Endothelial cell of umbilical vein (primary cell): Measurements from ENCODE around the gene CPPED1. TPM values are rescaled to one million over a fixed set of nuclear protein-coding genes. Genes with fewer than 3 reads are reported as not detected.

Experiments used
- BruUV-seq: library from RNA; stranded (reverse); fragments of 400-500 nt; replicated peaks from 2 replicates; lab custom pipeline; 2021; lab: Mats Ljungman, UMichigan
- CTCF ChIA-PET: fragments of 300-600, 350-600 bp; sonication (Branson Sonifier 250); formaldehyde crosslinking; loops from one replicate; lab custom pipeline; 2021; ENCODE audit warnings: antibody characterized with exemption, inconsistent platforms; lab: Charles Lee
- POLR2A ChIA-PET: fragments of 300-600, 350-600 bp; sonication (Branson Sonifier 250); formaldehyde crosslinking; loops from one replicate; lab custom pipeline; 2021; ENCODE audit warnings: antibody characterized with exemption, inconsistent platforms; lab: Charles Lee
- DNase-seq: peaks from one replicate; pipeline ENCODE4 v3.0.0-alpha.2; 2011; ENCODE audit warnings: low read depth, low spot score
- FAIRE-seq: peaks from 2 replicates; lab custom pipeline; 2011; peaks lifted over from hg19 to GRCh38; lab: Jason Lieb, UNC
- H2AFZ ChIP-seq: 2 replicates; pipeline ENCODE4 v1.6.0; 2012; ENCODE audit warnings: low read depth, low read length, control low read depth, inconsistent platforms
- H3K27ac ChIP-seq: 2 replicates; pipeline ENCODE4 v1.5.1; 2011; ENCODE audit warnings: low read depth, mild to moderate bottlenecking, control low read depth, low read length, moderate library complexity; ENCODE audit not compliant: insufficient read depth
- H3K27me3 ChIP-seq, 2 experiments: 2 replicates each; pipeline versions ENCODE4 v1.6.0 to v1.6.1; 2011; ENCODE audit warnings: low read length in 2 of 2, mixed read lengths in 1 of 2; ENCODE audit not compliant: control insufficient read depth in 2 of 2, insufficient read depth in 2 of 2
- H3K36me3 ChIP-seq, 2 experiments: 2 replicates in 1 of 2; 3 replicates in 1 of 2; pipeline ENCODE4 v1.5.1; 2011; ENCODE audit warnings: low read length in 2 of 2, mild to moderate bottlenecking in 1 of 2, moderate library complexity in 1 of 2; ENCODE audit not compliant: control insufficient read depth in 2 of 2, insufficient read depth in 2 of 2; ENCODE audit errors: extremely low read depth in 1 of 2
- H3K4me1 ChIP-seq: 3 replicates; pipeline ENCODE4 v1.5.1; 2011; ENCODE audit warnings: mild to moderate bottlenecking, low read length; ENCODE audit not compliant: control insufficient read depth, insufficient read depth; ENCODE audit errors: extremely low read depth
- H3K4me2 ChIP-seq: 2 replicates; pipeline ENCODE4 v1.6.1; 2011; ENCODE audit warnings: low read length, control low read depth, mixed read lengths; ENCODE audit not compliant: insufficient read depth
- H3K4me3 ChIP-seq, 3 experiments: fragments of 200-600 bp in 1 of 3; sonication (generic), shearing (Covaris generic) in 1 of 3; replicated peaks in 1 of 3; 2 replicates each; pipeline ENCODE4 v1.5.1; 2011 to 2016; ENCODE audit warnings: control low read depth in 3 of 3, low read length in 3 of 3, mild to moderate bottlenecking in 2 of 3, inconsistent platforms in 1 of 3, low read depth in 1 of 3, moderate library complexity in 1 of 3; ENCODE audit not compliant: insufficient read depth in 1 of 3
- H3K79me2 ChIP-seq: 2 replicates; pipeline ENCODE4 v1.6.0; 2012; ENCODE audit warnings: low read length, inconsistent platforms; ENCODE audit not compliant: control insufficient read depth, insufficient read depth
- H3K9ac ChIP-seq: replicated peaks from 2 replicates; pipeline ENCODE3; 2011; ENCODE audit warnings: low read length, control low read depth; ENCODE audit not compliant: insufficient read depth; ENCODE audit errors: extremely low read depth
- H3K9me1 ChIP-seq: replicated peaks from 3 replicates; pipeline ENCODE4 v1.6.0; 2011; ENCODE audit warnings: mild to moderate bottlenecking, low read length; ENCODE audit not compliant: control insufficient read depth, insufficient read depth; ENCODE audit errors: extremely low read depth
- H3K9me3 ChIP-seq: replicated peaks from 2 replicates; pipeline ENCODE4 v1.5.1; 2012; ENCODE audit warnings: low read length, inconsistent platforms; ENCODE audit not compliant: control insufficient read depth, insufficient read depth
- H4K20me1 ChIP-seq: replicated peaks from 2 replicates; pipeline ENCODE3; 2011; ENCODE audit warnings: mild to moderate bottlenecking, low read length; ENCODE audit not compliant: control insufficient read depth, insufficient read depth; ENCODE audit errors: extremely low read depth
- CTCF ChIP-seq, 2 donors: IDR thresholded peaks; 1 replicate in 1 of 2; 2 replicates in 1 of 2; pipeline ENCODE4 v1.5.1; 2011; ENCODE audit warnings: low read length in 2 of 2, mild to moderate bottlenecking in 2 of 2, moderate library complexity in 2 of 2, control low read depth in 1 of 2, inconsistent platforms in 1 of 2, low read depth in 1 of 2; ENCODE audit not compliant: insufficient read depth in 1 of 2; ENCODE audit errors: extremely low read depth in 1 of 2
- EZH2 ChIP-seq: IDR thresholded peaks from 2 replicates; pipeline ENCODE4 v1.6.1; 2012; ENCODE audit warnings: borderline replicate concordance, low read depth, mild to moderate bottlenecking, moderate library complexity, low read length, inconsistent platforms; ENCODE audit not compliant: severe bottlenecking
- FOS ChIP-seq: IDR thresholded peaks from 2 replicates; pipeline ENCODE4 v1.6.1; 2011; ENCODE audit warnings: mild to moderate bottlenecking, low read length, moderate library complexity, borderline replicate concordance; ENCODE audit not compliant: insufficient read depth
- GATA2 ChIP-seq: IDR thresholded peaks from 2 replicates; pipeline ENCODE4 v1.7.0; 2011; ENCODE audit warnings: low read depth, mild to moderate bottlenecking, moderate library complexity, mixed read lengths, low read length; ENCODE audit not compliant: insufficient read length, insufficient read depth
- JUN ChIP-seq: IDR thresholded peaks from 2 replicates; pipeline ENCODE4 v1.6.1; 2011; ENCODE audit warnings: borderline replicate concordance, low read depth; ENCODE audit not compliant: insufficient read length, insufficient read depth
- MAX ChIP-seq: IDR thresholded peaks from 2 replicates; pipeline ENCODE4 v1.6.1; 2011; ENCODE audit not compliant: insufficient read depth, insufficient read length
- MYC ChIP-seq: IDR thresholded peaks from one replicate; pipeline ENCODE4 v1.6.1; 2011; ENCODE audit warnings: mild to moderate bottlenecking, low read depth, low read length
- POLR2A ChIP-seq: IDR thresholded peaks from 2 replicates; pipeline ENCODE4 v1.6.1; 2012; ENCODE audit warnings: low read depth, mild to moderate bottlenecking, control low read depth, low read length
- POLR2AphosphoS5 ChIP-seq: IDR thresholded peaks from 2 replicates; pipeline ENCODE4 v1.6.1; 2012; ENCODE audit warnings: low read depth, mild to moderate bottlenecking, control low read depth, low read length, moderate library complexity; ENCODE audit not compliant: insufficient read depth
- dilution Hi-C: fragments of 300-500 bp; cut with MboI; formaldehyde crosslinking; loops from one replicate; pipeline ENCODE4 v1.15.0; 2019; ENCODE audit warnings: low sequenced_read_pairs; ENCODE audit not compliant: extremely low pct_ligation_motif_present
- intact Hi-C: fragments of 100-400 bp; cut with micrococcal nuclease; formaldehyde crosslinking; loops from one replicate; pipeline ENCODE4 v1.10.0; 2022
- polyA plus RNA-seq, 4 experiments: library from polyadenylated mRNA; depleted of rRNA in 3 of 4; stranded (reverse) in 3 of 4; unstranded in 1 of 4; fragments of >200 nt; gene quantifications; 2 replicates each; pipeline versions ENCODE4 v1.2.1 to v1.2.3, GENCODE V29; 2011 to 2012; ENCODE audit warnings: missing spikeins in 1 of 4
- total RNA-seq: library from RNA; stranded (reverse); gene quantifications from 2 replicates; pipeline ENCODE4 v1.2.3, GENCODE V29; 2021

Gene CPPED1
- total and polyA plus RNA-seq, 2 donors (not counting 3 experiments of a cell fraction or from before 2014, with no cell fraction given): 27.9 to 59.3 TPM

GRCh38 chr16:12793865-12794240, 9.8 kb downstream of the CPPED1 start:
- Histone ChIP-seq H3K4me1 (no peaks in the 10 kb centered on the region), H3K9me3 (no peaks in the 10 kb centered on the region), H3K36me3 (no peaks in the 10 kb centered on the region), H3K27ac (no peak overlapping the region), H3K4me3 (no peak overlapping the region), H4K20me1 (no peaks in the 10 kb centered on the region), H3K27me3 (no peaks in the 10 kb centered on the region), H3K9me1 (no peaks in the 10 kb centered on the region), H3K79me2 (peaks cover 9% of the 10 kb centered on the region), H2AFZ (no peak overlapping the region), H3K9ac (no peak overlapping the region), H3K4me2 (no peak overlapping the region)
- DNase-seq (no peak), FAIRE-seq (no peak)
- ChIA-PET POLR2A (interaction anchor here (0.6 kb wide), 1 partner anchor 640 kb away, joined by 6 read pairs; no protein-coding TSS in a partner anchor), CTCF (interaction anchor here (1.2 kb wide), 1 partner anchor 220 kb away, joined by 4 read pairs; no protein-coding TSS in a partner anchor)
- TF ChIP-seq MAX (no peak), FOS (no peak), EZH2 (no peak), MYC (no peak), GATA2 (no peak), POLR2AphosphoS5 (no peak), JUN (no peak), POLR2A (no peak), CTCF (IDR thresholded peaks at IDR 0.05; ENCODE audit: extremely low read depth in 1 of 2, insufficient read depth in 1 of 2, low read depth in 1 of 2, low read length in 2 of 2) (no peak)
- intact Hi-C loops: no loop called here
- BruUV-seq: no TSS peak
- dilution Hi-C loops: no loop called here
